ENCODE results near the gene ILKAP.

The ILKAP gene

GRCh38 chr2:238132463-238133450, 70.7 kb downstream of the ILKAP start:
- Histone ChIP-seq H3K27me3 (ENCODE audit: control insufficient read depth, insufficient read depth, low read length) (no peaks in the 10 kb centered on the region), H2AFZ (no peak overlapping the region), H3K4me1 (no peaks in the 10 kb centered on the region), H3K4me2 (ENCODE audit: low read length) (no peak overlapping the region), H3K9me3 (ENCODE audit: control insufficient read depth, low read length) (no peaks in the 10 kb centered on the region), H3K79me2 (no peaks in the 10 kb centered on the region), H3K27ac (no peak overlapping the region), H3K36me3 (ENCODE audit: control insufficient read depth, insufficient read depth, low read length) (no peaks in the 10 kb centered on the region), H3K9ac (no peak overlapping the region), H3K4me3 (ENCODE audit: low read depth, low read length) (no peak overlapping the region)
- TF ChIP-seq CTCF (IDR thresholded peaks at IDR 0.05) = no peak

GRCh38 chr2:238131761-238132462, 71.6 kb downstream of the ILKAP start:
- Histone ChIP-seq H3K36me3 (ENCODE audit: control insufficient read depth, insufficient read depth, low read length) (no peaks in the 10 kb centered on the region), H3K4me3 (ENCODE audit: low read depth, low read length) (no peak overlapping the region), H3K79me2 (no peaks in the 10 kb centered on the region), H3K27me3 (ENCODE audit: control insufficient read depth, insufficient read depth, low read length) (no peaks in the 10 kb centered on the region), H3K4me1 (no peaks in the 10 kb centered on the region), H3K27ac (no peak overlapping the region), H3K9me3 (ENCODE audit: control insufficient read depth, low read length) (no peaks in the 10 kb centered on the region), H3K4me2 (ENCODE audit: low read length) (no peak overlapping the region), H3K9ac (no peak overlapping the region), H2AFZ (no peak overlapping the region)
- TF ChIP-seq CTCF (IDR thresholded peaks at IDR 0.05) = no peak

- Histone ChIP-seq H3K9me3 (ENCODE audit: control insufficient read depth, low read length) (no peaks in the 10 kb centered on the region), H3K27ac (no peak overlapping the region), H2AFZ (no peak overlapping the region), H3K4me2 (ENCODE audit: low read length) (no peak overlapping the region), H3K27me3 (ENCODE audit: control insufficient read depth, insufficient read depth, low read length) (no peaks in the 10 kb centered on the region), H3K9ac (no peak overlapping the region), H3K36me3 (ENCODE audit: control insufficient read depth, insufficient read depth, low read length) (no peaks in the 10 kb centered on the region), H3K4me1 (no peaks in the 10 kb centered on the region), H3K4me3 (ENCODE audit: low read depth, low read length) (no peak overlapping the region), H3K79me2 (no peaks in the 10 kb centered on the region)
- TF ChIP-seq CTCF (IDR thresholded peaks at IDR 0.05) = no peak
These were observed 72.5 kb downstream of the ILKAP start for GRCh38 chr2:238130696-238131628.

- Histone ChIP-seq H3K79me2 (no peaks in the 10 kb centered on the region), H3K4me3 (ENCODE audit: low read depth, low read length) (no peak overlapping the region), H3K9ac (no peak overlapping the region), H3K4me2 (ENCODE audit: low read length) (no peak overlapping the region), H3K36me3 (ENCODE audit: control insufficient read depth, insufficient read depth, low read length) (no peaks in the 10 kb centered on the region), H3K27me3 (ENCODE audit: control insufficient read depth, insufficient read depth, low read length) (no peaks in the 10 kb centered on the region), H3K9me3 (ENCODE audit: control insufficient read depth, low read length) (no peaks in the 10 kb centered on the region), H3K27ac (no peak overlapping the region), H2AFZ (no peak overlapping the region), H3K4me1 (no peaks in the 10 kb centered on the region)
- no peak for TF ChIP-seq CTCF (IDR thresholded peaks at IDR 0.05)
These were observed 73.3 kb downstream of the ILKAP start for GRCh38 chr2:238130111-238130695.
